ENCODE data around the gene LDLRAD2. TPM values are rescaled to one million over a fixed set of nuclear protein-coding genes. Genes with fewer than 3 reads are reported as not detected.

The LDLRAD2 gene
- total RNA-seq, 4 donors from 2014 or later: 0.48 TPM; not detected in 3

- no peak for DNase-seq
- intact Hi-C loops (cut with DNase I; ENCODE audit: low total_unique reads) (no loop called here), in situ Hi-C loops (cut with MboI; ENCODE audit: low pct_ligation_motif_present in 1 of 4, low pct_unique_long_range_greater_than_20kb in 1 of 4, low sequenced_read_pairs in 3 of 4) (no loop called here)
- WGBS, 2 donors (ENCODE audit: low coverage in 1 of 2): 100% methylated on average over 4 of the region's 4 CpGs; no CpG with 5 or more reads in 1 of the 2 donors
- TF ChIP-seq EP300 (IDR thresholded peaks at IDR 0.05; ENCODE audit: low read depth): no peak
- no peak for TF ChIP-seq POLR2AphosphoS5 (IDR thresholded peaks at IDR 0.05)
- TF ChIP-seq CTCF (IDR thresholded peaks at IDR 0.05): no peak
- TF ChIP-seq POLR2A (IDR thresholded peaks at IDR 0.05): no peak
- H3K36me3 ChIP-seq: no peaks in the 10 kb centered on the region
- no peak overlapping the region for H3K4me3 ChIP-seq
- no peaks in the 10 kb centered on the region for H3K4me1 ChIP-seq
- H3K27ac ChIP-seq: no peak overlapping the region
- H3K9me3 ChIP-seq: no peaks in the 10 kb centered on the region
- no peaks in the 10 kb centered on the region for H3K27me3 ChIP-seq
Measured at GRCh38 chr1:21801100-21801499, 11.0 kb upstream of the LDLRAD2 start.

- in situ Hi-C loops (cut with MboI; ENCODE audit: low pct_ligation_motif_present in 1 of 4, low pct_unique_long_range_greater_than_20kb in 1 of 4, low sequenced_read_pairs in 3 of 4): no loop called here
Measured at GRCh38 chr1:21804536-21804935, 7.5 kb upstream of the LDLRAD2 start.

GRCh38 chr1:21813542-21813941, 1.5 kb downstream of the LDLRAD2 start:
- Histone ChIP-seq H3K36me3 (no peaks in the 10 kb centered on the region), H3K27ac (no peak overlapping the region), H3K4me1 (peaks cover 3 to 7% (median 5%) of the 10 kb centered on the region in 4 donors), H3K4me3 (no peak overlapping the region), H3K9me3 (no peaks in the 10 kb centered on the region), H3K27me3 (peaks cover 20% of the 10 kb centered on the region)
- intact Hi-C loops (cut with DNase I; ENCODE audit: low total_unique reads): no loop called here
- DNase-seq: no peak
- in situ Hi-C loops (cut with MboI; ENCODE audit: low pct_ligation_motif_present in 1 of 4, low pct_unique_long_range_greater_than_20kb in 1 of 4, low sequenced_read_pairs in 3 of 4): no loop called here
- WGBS, 2 donors (ENCODE audit: low coverage in 1 of 2): 94 to 100% methylated on average over 2 to 3 of the region's 3 CpGs
- TF ChIP-seq CTCF (IDR thresholded peaks at IDR 0.05) (no peak), EP300 (IDR thresholded peaks at IDR 0.05; ENCODE audit: low read depth) (no peak), POLR2A (IDR thresholded peaks at IDR 0.05) (no peak), POLR2AphosphoS5 (IDR thresholded peaks at IDR 0.05) (no peak)

More at GRCh38 chr1:21804536-21804935, 7.5 kb upstream of the LDLRAD2 start:
- DNase-seq: no peak
- H3K9me3 ChIP-seq: no peaks in the 10 kb centered on the region
- intact Hi-C loops (cut with DNase I; ENCODE audit: low total_unique reads): no loop called here
- no peaks in the 10 kb centered on the region for H3K36me3 ChIP-seq
- H3K4me1 ChIP-seq: no peaks in the 10 kb centered on the region
- no peak overlapping the region for H3K4me3 ChIP-seq
- no peak overlapping the region for H3K27ac ChIP-seq
- TF ChIP-seq POLR2A (IDR thresholded peaks at IDR 0.05): no peak
- no peak for TF ChIP-seq CTCF (IDR thresholded peaks at IDR 0.05)
- TF ChIP-seq POLR2AphosphoS5 (IDR thresholded peaks at IDR 0.05): no peak
- no peak for TF ChIP-seq EP300 (IDR thresholded peaks at IDR 0.05; ENCODE audit: low read depth)
- WGBS, 2 donors (ENCODE audit: low coverage in 1 of 2): 81 to 84% methylated on average over 2 of the region's 2 CpGs
- H3K27me3 ChIP-seq: no peaks in the 10 kb centered on the region

- peaks cover 3 to 7% (median 5%) of the 10 kb centered on the region in 4 donors for H3K4me1 ChIP-seq
- H3K36me3 ChIP-seq: no peaks in the 10 kb centered on the region
- TF ChIP-seq CTCF (IDR thresholded peaks at IDR 0.05) (peak; percentile 34 to 63 (median 51)), POLR2AphosphoS5 (IDR thresholded peaks at IDR 0.05) (no peak)
- 19% methylated on average over 61 of the region's 65 CpGs; no CpG with 5 or more reads in 1 of the 2 donors for WGBS, 2 donors (ENCODE audit: low coverage in 1 of 2)
- no peak overlapping the region for H3K27ac ChIP-seq
- peak; percentile 31 for DNase-seq
- peaks cover 20% of the 10 kb centered on the region for H3K27me3 ChIP-seq
- in situ Hi-C loops (cut with MboI; ENCODE audit: low pct_ligation_motif_present in 1 of 4, low pct_unique_long_range_greater_than_20kb in 1 of 4, low sequenced_read_pairs in 3 of 4): no loop called here
- intact Hi-C loops (cut with DNase I; ENCODE audit: low total_unique reads): no loop called here
- no peaks in the 10 kb centered on the region for H3K9me3 ChIP-seq
- H3K4me3 ChIP-seq: peak overlapping the region in 3 of 4 donors; percentile 7 to 45 (median 30)
Measured at GRCh38 chr1:21814241-21814918, 2.3 kb downstream of the LDLRAD2 start.
